Smooth muscle cell (in vitro differentiated cells): ENCODE results near the gene EXOC3L2. TPM values are rescaled to one million over a fixed set of nuclear protein-coding genes. Genes with fewer than 3 reads are reported as not detected.

Source experiments
- DNase-seq: peaks from one replicate; lab custom pipeline; 2025; ENCODE audit not compliant: unreplicated experiment; lab: John Stamatoyannopoulos, UW
- H2AFZ ChIP-seq: fragments of 200-600 bp; sonication (generic); 2 replicates; pipeline ENCODE4 v1.6.0; 2016; ENCODE audit warnings: antibody characterized with exemption, low read depth, mild to moderate bottlenecking
- H3F3A ChIP-seq: fragments of 200-600 bp; sonication (generic); 2 replicates; pipeline ENCODE4 v1.6.0; 2017; ENCODE audit warnings: antibody characterized with exemption, low read depth
- H3K27ac ChIP-seq: fragments of 200-600 bp; sonication (generic); 2 replicates; pipeline ENCODE4 v1.5.1; 2016; ENCODE audit warnings: low read depth, mild to moderate bottlenecking
- H3K27me3 ChIP-seq: fragments of 200-600 bp; sonication (generic); 2 replicates; pipeline ENCODE4 v1.6.1; 2016; ENCODE audit warnings: low read depth, mild to moderate bottlenecking
- H3K36me3 ChIP-seq: fragments of 200-600 bp; sonication (generic); 2 replicates; pipeline ENCODE4 v1.5.1; 2016; ENCODE audit warnings: low read depth
- H3K4me1 ChIP-seq: fragments of 200-600 bp; sonication (generic); 2 replicates; pipeline ENCODE4 v1.5.1; 2016; ENCODE audit warnings: low read depth
- H3K4me2 ChIP-seq: fragments of 200-600 bp; sonication (generic); 2 replicates; pipeline ENCODE4 v1.6.0; 2016; ENCODE audit warnings: mild to moderate bottlenecking
- H3K4me3 ChIP-seq: fragments of 200-600 bp; sonication (generic); 2 replicates; pipeline ENCODE4 v1.5.1; 2016; ENCODE audit warnings: mild to moderate bottlenecking
- H3K79me2 ChIP-seq: fragments of 200-600 bp; sonication (generic); 2 replicates; pipeline ENCODE4 v1.6.0; 2016; ENCODE audit warnings: low read depth, mild to moderate bottlenecking
- H3K9ac ChIP-seq: fragments of 200-600 bp; sonication (generic); 2 replicates; pipeline ENCODE4 v1.6.0; 2016; ENCODE audit warnings: low read depth
- H3K9me3 ChIP-seq: fragments of 200-600 bp; sonication (generic); replicated peaks from 2 replicates; pipeline ENCODE4 v1.5.1; 2016; ENCODE audit warnings: low read depth
- H4K20me1 ChIP-seq: fragments of 200-600 bp; sonication (generic); 2 replicates; pipeline ENCODE4 v1.6.0; 2016; ENCODE audit warnings: low read depth
- WGBS: methylation state at CpG from one replicate; pipeline ENCODE4 v1.1.7; 2016; ENCODE audit warnings: low lambda C conversion rate; 5-methylcytosine and 5-hydroxymethylcytosine counted together
- polyA plus RNA-seq: library from polyadenylated mRNA; unstranded; fragments of >200 nt; fragmentation: Nextera tagmentation; extraction: Ambion mirVana; gene quantifications from 2 replicates; pipeline ENCODE4 v1.2.1, GENCODE V29; 2016
- total RNA-seq: library from RNA; depleted of rRNA; stranded (reverse); fragments of >200 nt; gene quantifications from 2 replicates; pipeline ENCODE4 v1.2.3, GENCODE V29; 2014
- TF ChIP-seq, protein P1 (sequence below): fragments of 200-600 bp; sonication (generic); IDR thresholded peaks from 2 replicates; pipeline ENCODE4 v1.5.1; 2017; ENCODE audit warnings: borderline replicate concordance, mild to moderate bottlenecking, antibody characterized with exemption; ENCODE audit not compliant: insufficient read depth, poor library complexity, severe bottlenecking

Gene EXOC3L2
- total and polyA plus RNA-seq, 2 experiments from 2014 or later, result 0.76 to 7.5 TPM

DNA sequence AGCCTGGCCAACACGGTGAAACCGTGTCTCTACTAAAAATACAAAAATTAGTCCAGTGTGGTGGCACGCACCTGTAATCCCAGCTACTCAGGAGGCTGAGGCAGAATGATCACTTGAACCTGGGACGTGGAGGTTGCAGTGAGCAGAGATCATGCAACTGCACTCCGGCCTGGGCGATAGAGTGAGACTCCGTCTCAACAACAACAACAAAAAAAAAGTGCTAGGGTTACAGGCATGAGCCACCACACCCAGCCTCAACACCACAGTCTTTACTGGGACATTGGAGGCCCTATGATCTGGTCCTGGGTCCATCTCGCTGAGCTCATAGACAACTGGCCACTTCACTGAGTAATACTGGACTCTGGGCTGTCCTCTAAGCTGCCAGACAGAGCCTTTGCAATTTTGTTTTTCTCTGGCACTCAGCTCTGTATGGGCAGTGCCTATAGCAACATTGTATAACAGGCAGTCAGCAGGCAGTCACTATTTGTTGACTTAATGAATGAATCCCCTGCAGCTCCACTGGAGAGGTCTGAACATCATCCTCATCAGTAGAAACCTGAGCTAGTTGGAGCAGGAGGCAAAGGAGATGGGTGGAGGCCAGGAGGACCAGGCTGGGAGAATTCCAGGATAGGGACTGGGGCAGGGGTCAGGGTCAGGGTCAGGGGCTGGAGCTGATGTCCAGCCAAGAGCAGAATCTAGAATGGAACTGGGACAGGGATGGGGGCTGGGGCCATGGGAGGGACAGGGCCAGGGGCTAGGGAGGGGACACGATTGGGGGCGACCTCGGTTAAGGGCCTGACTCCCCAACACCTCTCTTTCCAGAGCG, 58.5 kb downstream of the EXOC3L2 start:
- Histone ChIP-seq H3K4me3 (no peak overlapping the region), H3K36me3 (no peaks in the 10 kb centered on the region), H3K27ac (no peak overlapping the region), H4K20me1 (no peaks in the 10 kb centered on the region), H2AFZ (no peak overlapping the region), H3F3A (no peaks in the 10 kb centered on the region), H3K4me2 (no peak overlapping the region), H3K27me3 (no peaks in the 10 kb centered on the region), H3K9me3 (no peaks in the 10 kb centered on the region), H3K79me2 (peaks cover 1% of the 10 kb centered on the region), H3K9ac (no peak overlapping the region), H3K4me1 (no peaks in the 10 kb centered on the region)
- 89% methylated on average over 11 of the region's 12 CpGs for WGBS
- TF ChIP-seq, protein P1, sequence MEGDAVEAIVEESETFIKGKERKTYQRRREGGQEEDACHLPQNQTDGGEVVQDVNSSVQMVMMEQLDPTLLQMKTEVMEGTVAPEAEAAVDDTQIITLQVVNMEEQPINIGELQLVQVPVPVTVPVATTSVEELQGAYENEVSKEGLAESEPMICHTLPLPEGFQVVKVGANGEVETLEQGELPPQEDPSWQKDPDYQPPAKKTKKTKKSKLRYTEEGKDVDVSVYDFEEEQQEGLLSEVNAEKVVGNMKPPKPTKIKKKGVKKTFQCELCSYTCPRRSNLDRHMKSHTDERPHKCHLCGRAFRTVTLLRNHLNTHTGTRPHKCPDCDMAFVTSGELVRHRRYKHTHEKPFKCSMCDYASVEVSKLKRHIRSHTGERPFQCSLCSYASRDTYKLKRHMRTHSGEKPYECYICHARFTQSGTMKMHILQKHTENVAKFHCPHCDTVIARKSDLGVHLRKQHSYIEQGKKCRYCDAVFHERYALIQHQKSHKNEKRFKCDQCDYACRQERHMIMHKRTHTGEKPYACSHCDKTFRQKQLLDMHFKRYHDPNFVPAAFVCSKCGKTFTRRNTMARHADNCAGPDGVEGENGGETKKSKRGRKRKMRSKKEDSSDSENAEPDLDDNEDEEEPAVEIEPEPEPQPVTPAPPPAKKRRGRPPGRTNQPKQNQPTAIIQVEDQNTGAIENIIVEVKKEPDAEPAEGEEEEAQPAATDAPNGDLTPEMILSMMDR, result no peak
- DNase-seq, result no peak

DNA sequence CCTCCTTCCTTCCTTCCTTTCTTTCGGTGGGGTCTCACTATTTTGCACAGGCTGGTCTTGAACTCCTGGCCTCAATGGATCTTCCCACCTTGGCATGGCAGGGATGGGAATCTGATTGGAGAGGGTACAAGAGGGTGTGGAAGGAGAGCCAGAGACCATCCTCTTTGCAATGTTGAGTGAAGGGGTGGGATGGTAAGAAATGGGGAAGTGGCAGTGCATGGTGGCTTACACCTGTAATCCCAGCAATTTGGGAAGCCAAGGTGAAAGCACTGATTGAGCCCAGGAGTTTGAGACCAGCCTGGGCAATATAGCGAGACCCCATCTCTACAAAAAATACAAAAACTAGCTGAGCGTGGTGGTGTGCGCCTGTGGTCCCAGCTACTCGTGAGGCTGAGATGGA, 61.1 kb downstream of the EXOC3L2 start:
- Histone ChIP-seq H3K27ac (no peak overlapping the region), H3K4me2 (no peak overlapping the region), H4K20me1 (peaks cover 12% of the 10 kb centered on the region), H3K4me3 (no peak overlapping the region), H3K4me1 (peaks cover 4% of the 10 kb centered on the region), H3K79me2 (peaks cover 19% of the 10 kb centered on the region), H2AFZ (no peak overlapping the region), H3K9me3 (no peaks in the 10 kb centered on the region), H3K36me3 (no peaks in the 10 kb centered on the region), H3K27me3 (no peaks in the 10 kb centered on the region), H3F3A (peaks cover 3% of the 10 kb centered on the region), H3K9ac (no peak overlapping the region)
- TF ChIP-seq, protein P1, result no peak
- no peak for DNase-seq
- WGBS, result 95% methylated on average over 5 of the region's 5 CpGs

DNA sequence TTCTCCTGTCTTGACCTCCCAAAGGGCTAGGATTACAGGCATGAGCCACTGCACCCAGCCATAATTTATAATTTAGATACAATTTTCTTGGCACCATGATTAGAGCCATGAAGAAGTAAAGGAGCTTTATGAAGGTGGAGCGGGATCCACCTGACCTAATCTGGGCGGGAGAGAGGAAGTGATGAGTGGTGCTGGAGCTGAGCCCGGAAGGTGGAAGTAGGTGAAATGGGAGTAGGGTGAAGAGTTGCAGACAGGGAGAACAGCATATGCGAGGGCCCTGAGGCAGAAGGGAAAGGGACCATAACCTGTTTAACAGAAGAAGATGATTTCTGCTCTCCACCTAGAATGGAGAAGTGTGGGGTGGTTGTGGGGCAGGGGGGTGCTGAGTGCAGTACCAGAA, 62.4 kb downstream of the EXOC3L2 start:
- H3K4me1 ChIP-seq, result peaks cover 4% of the 10 kb centered on the region
- DNase-seq, result no peak
- TF ChIP-seq, protein P1, result no peak
- peaks cover 6% of the 10 kb centered on the region for H3F3A ChIP-seq
- H3K79me2 ChIP-seq, result peaks cover 19% of the 10 kb centered on the region
- peaks cover 12% of the 10 kb centered on the region for H4K20me1 ChIP-seq
- 89% methylated on average over 4 of the region's 4 CpGs for WGBS
- no peak overlapping the region for H3K4me2 ChIP-seq
- H3K9me3 ChIP-seq, result no peaks in the 10 kb centered on the region
- no peak overlapping the region for H3K4me3 ChIP-seq
- no peak overlapping the region for H3K27ac ChIP-seq
- H2AFZ ChIP-seq, result no peak overlapping the region
- H3K27me3 ChIP-seq, result no peaks in the 10 kb centered on the region
- no peaks in the 10 kb centered on the region for H3K36me3 ChIP-seq
- no peak overlapping the region for H3K9ac ChIP-seq

DNA sequence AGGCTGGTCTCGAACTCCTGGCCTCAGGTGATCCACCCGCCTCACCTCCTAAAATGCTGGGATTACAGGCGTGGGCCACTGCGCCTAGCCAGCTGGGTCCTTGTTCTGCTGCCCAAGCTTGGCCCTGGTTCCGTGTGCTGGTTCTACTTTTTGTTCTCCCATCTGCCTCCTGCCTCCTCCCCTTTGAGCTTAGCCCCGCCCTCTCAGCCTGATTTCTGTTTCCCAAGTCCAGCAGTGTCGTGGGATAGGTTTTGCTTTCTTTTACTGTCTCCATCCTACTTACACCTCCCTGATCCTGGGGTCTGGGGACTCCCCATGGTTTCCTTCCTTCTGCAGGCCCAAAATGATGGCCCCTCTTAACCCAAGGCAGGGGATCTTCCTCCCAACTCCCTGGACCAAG, 64.3 kb downstream of the EXOC3L2 start:
- Histone ChIP-seq H3K4me2 (peak overlapping the region; percentile 92), H3K9ac (no peak overlapping the region), H3K27me3 (no peaks in the 10 kb centered on the region), H3K4me3 (no peak overlapping the region), H4K20me1 (peaks cover 12% of the 10 kb centered on the region), H2AFZ (no peak overlapping the region), H3K79me2 (peaks cover 19% of the 10 kb centered on the region), H3K36me3 (no peaks in the 10 kb centered on the region), H3F3A (peaks cover 6% of the 10 kb centered on the region), H3K27ac (no peak overlapping the region), H3K9me3 (no peaks in the 10 kb centered on the region), H3K4me1 (peaks cover 7% of the 10 kb centered on the region)
- 88% methylated on average over 7 of the region's 7 CpGs for WGBS
- TF ChIP-seq, protein P1, result no peak
- DNase-seq, result no peak
